HG02678 (cell line): ENCODE results near the gene KLHL21.
"Not testable (repeated sequence)": the region's sequence is repeated elsewhere in the genome, so short reads cannot be mapped to it uniquely, and the experiment has no call there.

Experiments used
- ATAC-seq: cut with Tn5 transposase; IDR thresholded peaks from one replicate; pipeline ENCODE4 v1.9.1; 2021; ENCODE audit warnings: mild to moderate bottlenecking, moderate library complexity; ENCODE audit not compliant: unreplicated experiment

Gene KLHL21

GRCh38 chr1:6602669-6603237 is at the start of gene KLHL21:
Gene KLHL21, minus strand, starts transcription at chr1:6602869. Its CDS starts 52 bp downstream, at chr1:6602817.
- ATAC-seq, result peak; percentile 62

- no peak for ATAC-seq
Measured at GRCh38 chr1:6651909-6652308, 49.2 kb upstream of the KLHL21 start.

DNA sequence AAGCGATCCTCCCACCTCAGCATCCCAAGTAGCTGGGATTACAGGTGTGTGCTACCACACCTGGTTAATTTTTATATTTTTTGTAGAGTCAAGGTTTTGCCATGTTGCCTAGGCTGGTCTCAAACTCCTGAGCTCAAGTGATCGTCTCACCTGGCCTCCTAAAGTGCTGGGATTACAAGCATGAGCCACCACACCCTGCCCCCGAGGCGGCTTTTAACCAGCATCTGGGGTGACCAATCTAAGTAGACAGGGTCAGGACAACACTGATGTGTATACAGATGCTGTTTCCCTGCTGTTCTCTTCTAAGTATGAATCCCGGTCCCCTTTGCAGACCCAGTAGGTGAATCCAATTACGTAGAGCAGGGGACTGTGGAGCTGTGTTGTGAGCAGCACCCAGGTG is 45.9 kb upstream of the KLHL21 start:
- no peak for ATAC-seq

GRCh38 chr1:6646499-6647148 is 44.0 kb upstream of the KLHL21 start:
- no peak for ATAC-seq

DNA sequence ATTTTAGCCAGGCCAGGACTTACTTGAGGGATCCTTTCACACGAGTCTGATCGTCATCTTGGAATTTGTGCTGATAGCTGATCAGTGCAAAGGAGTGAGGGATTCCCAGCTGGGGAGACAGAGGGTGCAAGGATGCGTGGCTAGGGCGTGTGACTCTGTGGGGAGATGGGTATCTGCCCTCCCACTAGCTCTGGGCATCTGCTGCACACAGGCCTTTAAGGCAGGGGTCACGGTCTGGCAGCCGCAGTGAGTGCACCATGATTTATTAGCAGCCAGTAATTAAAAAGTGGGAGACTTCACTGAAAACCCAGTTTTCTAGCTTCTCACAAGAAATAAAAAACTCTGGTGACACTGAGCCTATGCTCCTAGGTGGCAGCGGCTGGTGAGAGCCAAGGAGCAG is 42.3 kb upstream of the KLHL21 start:
- no peak for ATAC-seq

- ATAC-seq, result not testable (repeated sequence)
Measured at GRCh38 chr1:6640867-6641266, 38.2 kb upstream of the KLHL21 start.

- no peak for ATAC-seq
Measured at GRCh38 chr1:6638226-6638625, 35.6 kb upstream of the KLHL21 start.

DNA sequence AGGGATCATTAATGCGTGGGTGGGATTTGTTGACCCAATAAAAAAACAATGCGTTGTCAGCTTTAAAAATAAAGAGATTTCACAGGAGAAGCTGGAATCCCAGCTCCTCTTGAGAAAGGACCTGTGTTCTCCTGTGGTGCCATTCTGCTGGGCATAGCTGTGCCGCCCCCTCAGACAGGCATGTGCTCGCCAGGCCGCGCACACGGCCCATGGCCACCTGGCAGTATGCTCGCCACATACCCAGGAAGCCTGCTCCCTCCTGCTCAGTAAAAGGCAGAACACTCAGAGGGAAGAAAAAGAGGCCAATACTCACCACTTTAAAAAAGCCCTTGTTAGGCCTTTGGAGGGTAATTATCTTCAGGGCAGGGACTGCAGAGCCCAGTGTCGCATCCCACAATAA is 35.1 kb upstream of the KLHL21 start:
- no peak for ATAC-seq

- not testable (repeated sequence) for ATAC-seq
Measured at GRCh38 chr1:6636778-6637177, 34.1 kb upstream of the KLHL21 start.

GRCh38 chr1:6635910-6636760 is 33.5 kb upstream of the KLHL21 start:
- no peak for ATAC-seq

GRCh38 chr1:6635161-6635909 is 32.7 kb upstream of the KLHL21 start:
- no peak for ATAC-seq

- no peak for ATAC-seq
Measured at GRCh38 chr1:6634371-6635052, 31.8 kb upstream of the KLHL21 start.

GRCh38 chr1:6632588-6633514 is 30.2 kb upstream of the KLHL21 start:
- no peak for ATAC-seq

DNA sequence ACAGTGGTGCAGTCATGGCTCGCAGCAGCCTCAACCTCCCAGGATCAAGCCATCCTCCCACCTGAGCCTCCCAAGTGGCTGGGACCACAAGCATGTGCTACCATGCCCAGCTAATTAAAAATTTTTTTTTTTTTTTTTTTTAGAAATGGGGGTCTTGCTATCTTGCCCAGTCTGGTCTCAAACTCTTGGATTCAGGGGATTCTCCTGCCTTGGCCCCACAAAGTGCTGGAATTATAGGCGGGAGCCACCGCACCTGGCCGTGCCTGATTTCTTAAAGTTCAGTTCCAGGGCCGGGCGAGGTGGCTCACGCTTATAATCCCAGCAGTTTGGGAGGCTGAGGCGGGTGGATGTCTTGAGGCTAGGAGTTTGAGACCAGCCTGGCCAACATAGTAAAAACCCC is 28.4 kb upstream of the KLHL21 start:
- ATAC-seq, result no peak

DNA sequence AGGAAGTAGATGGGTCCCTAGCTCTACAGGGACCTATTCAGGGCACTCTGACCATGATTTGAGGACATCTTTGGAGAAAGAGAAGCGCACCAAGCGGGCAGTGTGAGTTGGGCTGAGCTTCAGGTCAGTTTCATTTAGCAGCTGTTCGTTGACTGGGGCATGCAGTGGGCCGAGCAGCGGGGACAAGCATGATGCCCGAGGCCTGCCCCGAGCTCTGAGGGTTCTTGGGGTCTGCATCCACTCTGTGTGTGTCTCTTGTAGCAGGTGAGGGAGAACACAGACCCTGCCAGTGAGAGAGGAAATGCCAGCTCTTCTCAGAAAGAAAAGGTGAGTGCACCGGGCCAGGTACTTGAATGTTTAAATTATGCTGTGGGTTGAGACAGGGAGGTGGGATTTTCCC is 27.4 kb upstream of the KLHL21 start:
- ATAC-seq, result no peak

GRCh38 chr1:6628971-6629479 is 26.4 kb upstream of the KLHL21 start:
- no peak for ATAC-seq

- ATAC-seq, result no peak
Measured at GRCh38 chr1:6627841-6628545, 25.3 kb upstream of the KLHL21 start.

- ATAC-seq, result no peak
Measured at GRCh38 chr1:6627031-6627430, 24.4 kb upstream of the KLHL21 start.
